ENCODE data around the gene ANAPC1.

DNA sequence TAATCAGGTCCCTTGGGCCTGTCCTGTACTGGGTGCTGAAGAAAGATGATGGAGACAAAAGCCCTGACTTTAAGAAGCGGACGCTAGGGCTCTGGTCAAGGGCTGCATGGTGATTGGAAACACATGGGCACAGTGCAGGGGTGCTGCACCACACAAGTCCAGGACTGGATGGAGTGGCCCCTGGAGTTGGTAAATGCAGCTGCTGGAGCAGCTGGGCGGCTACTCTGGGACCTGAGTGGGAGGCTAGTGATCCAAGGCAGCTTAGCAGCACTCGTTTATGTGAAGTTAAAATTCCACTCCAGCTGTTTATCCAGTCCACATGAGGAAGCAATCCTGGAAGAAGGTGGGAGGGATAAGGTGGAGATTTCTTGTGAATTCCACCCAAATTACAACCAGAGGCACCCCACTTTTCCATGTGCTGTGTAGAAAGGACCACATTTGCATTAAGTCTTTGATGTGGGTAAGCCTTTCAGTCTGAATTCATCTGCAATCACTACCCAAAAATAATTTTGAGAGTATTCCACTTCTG lies 39.3 kb upstream of the ANAPC1 start:
- TF ChIP-seq CHD4 (IDR thresholded peaks at IDR 0.05) (no peak), POLR2AphosphoS2 (IDR thresholded peaks at IDR 0.05; ENCODE audit: low read depth, low read length) (no peak), JUND (IDR thresholded peaks at IDR 0.05; ENCODE audit: low read depth, low read length) (no peak), CEBPB (IDR thresholded peaks at IDR 0.05; ENCODE audit: borderline replicate concordance in 1 of 2, low read depth in 2 of 2, low read length in 2 of 2) (no peak), POLR2A (IDR thresholded peaks at IDR 0.05; ENCODE audit: low read depth, low read length) (no peak), RFX5 (IDR thresholded peaks at IDR 0.05; ENCODE audit: low read depth, low read length) (no peak), SP1 (IDR thresholded peaks at IDR 0.05; ENCODE audit: low read depth, low read length) (no peak), MYC (IDR thresholded peaks at IDR 0.05; ENCODE audit: insufficient read depth, insufficient read length, insufficient replicate concordance, low read length, severe bottlenecking) (no peak)
- TF ChIP-seq, protein P1, sequence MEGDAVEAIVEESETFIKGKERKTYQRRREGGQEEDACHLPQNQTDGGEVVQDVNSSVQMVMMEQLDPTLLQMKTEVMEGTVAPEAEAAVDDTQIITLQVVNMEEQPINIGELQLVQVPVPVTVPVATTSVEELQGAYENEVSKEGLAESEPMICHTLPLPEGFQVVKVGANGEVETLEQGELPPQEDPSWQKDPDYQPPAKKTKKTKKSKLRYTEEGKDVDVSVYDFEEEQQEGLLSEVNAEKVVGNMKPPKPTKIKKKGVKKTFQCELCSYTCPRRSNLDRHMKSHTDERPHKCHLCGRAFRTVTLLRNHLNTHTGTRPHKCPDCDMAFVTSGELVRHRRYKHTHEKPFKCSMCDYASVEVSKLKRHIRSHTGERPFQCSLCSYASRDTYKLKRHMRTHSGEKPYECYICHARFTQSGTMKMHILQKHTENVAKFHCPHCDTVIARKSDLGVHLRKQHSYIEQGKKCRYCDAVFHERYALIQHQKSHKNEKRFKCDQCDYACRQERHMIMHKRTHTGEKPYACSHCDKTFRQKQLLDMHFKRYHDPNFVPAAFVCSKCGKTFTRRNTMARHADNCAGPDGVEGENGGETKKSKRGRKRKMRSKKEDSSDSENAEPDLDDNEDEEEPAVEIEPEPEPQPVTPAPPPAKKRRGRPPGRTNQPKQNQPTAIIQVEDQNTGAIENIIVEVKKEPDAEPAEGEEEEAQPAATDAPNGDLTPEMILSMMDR (IDR thresholded peaks at IDR 0.05 in 2 of 3, conservative IDR thresholded peaks at IDR 0.05 in 1 of 3; ENCODE audit: control insufficient read depth in 2 of 3, extremely low read depth in 1 of 3, insufficient read depth in 1 of 3, low read depth in 3 of 3, low read length in 3 of 3), result no peak
- TF ChIP-seq, protein P2, sequence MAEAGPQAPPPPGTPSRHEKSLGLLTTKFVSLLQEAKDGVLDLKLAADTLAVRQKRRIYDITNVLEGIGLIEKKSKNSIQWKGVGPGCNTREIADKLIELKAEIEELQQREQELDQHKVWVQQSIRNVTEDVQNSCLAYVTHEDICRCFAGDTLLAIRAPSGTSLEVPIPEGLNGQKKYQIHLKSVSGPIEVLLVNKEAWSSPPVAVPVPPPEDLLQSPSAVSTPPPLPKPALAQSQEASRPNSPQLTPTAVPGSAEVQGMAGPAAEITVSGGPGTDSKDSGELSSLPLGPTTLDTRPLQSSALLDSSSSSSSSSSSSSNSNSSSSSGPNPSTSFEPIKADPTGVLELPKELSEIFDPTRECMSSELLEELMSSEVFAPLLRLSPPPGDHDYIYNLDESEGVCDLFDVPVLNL (IDR thresholded peaks at IDR 0.05; ENCODE audit: low read depth, low read length), result no peak
- TF ChIP-seq, protein P3, sequence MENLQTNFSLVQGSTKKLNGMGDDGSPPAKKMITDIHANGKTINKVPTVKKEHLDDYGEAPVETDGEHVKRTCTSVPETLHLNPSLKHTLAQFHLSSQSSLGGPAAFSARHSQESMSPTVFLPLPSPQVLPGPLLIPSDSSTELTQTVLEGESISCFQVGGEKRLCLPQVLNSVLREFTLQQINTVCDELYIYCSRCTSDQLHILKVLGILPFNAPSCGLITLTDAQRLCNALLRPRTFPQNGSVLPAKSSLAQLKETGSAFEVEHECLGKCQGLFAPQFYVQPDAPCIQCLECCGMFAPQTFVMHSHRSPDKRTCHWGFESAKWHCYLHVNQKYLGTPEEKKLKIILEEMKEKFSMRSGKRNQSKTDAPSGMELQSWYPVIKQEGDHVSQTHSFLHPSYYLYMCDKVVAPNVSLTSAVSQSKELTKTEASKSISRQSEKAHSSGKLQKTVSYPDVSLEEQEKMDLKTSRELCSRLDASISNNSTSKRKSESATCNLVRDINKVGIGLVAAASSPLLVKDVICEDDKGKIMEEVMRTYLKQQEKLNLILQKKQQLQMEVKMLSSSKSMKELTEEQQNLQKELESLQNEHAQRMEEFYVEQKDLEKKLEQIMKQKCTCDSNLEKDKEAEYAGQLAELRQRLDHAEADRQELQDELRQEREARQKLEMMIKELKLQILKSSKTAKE (IDR thresholded peaks at IDR 0.05; ENCODE audit: low read depth, poor library complexity, severe bottlenecking), result no peak
- TF ChIP-seq, protein P4, sequence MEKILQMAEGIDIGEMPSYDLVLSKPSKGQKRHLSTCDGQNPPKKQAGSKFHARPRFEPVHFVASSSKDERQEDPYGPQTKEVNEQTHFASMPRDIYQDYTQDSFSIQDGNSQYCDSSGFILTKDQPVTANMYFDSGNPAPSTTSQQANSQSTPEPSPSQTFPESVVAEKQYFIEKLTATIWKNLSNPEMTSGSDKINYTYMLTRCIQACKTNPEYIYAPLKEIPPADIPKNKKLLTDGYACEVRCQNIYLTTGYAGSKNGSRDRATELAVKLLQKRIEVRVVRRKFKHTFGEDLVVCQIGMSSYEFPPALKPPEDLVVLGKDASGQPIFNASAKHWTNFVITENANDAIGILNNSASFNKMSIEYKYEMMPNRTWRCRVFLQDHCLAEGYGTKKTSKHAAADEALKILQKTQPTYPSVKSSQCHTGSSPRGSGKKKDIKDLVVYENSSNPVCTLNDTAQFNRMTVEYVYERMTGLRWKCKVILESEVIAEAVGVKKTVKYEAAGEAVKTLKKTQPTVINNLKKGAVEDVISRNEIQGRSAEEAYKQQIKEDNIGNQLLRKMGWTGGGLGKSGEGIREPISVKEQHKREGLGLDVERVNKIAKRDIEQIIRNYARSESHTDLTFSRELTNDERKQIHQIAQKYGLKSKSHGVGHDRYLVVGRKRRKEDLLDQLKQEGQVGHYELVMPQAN (conservative IDR thresholded peaks at IDR 0.05), result no peak
- TF ChIP-seq, protein P5, sequence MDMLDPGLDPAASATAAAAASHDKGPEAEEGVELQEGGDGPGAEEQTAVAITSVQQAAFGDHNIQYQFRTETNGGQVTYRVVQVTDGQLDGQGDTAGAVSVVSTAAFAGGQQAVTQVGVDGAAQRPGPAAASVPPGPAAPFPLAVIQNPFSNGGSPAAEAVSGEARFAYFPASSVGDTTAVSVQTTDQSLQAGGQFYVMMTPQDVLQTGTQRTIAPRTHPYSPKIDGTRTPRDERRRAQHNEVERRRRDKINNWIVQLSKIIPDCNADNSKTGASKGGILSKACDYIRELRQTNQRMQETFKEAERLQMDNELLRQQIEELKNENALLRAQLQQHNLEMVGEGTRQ (IDR thresholded peaks at IDR 0.05; ENCODE audit: borderline replicate concordance, low read depth, low read length), result no peak

Data from GM12878 (cell line).